Fibroblast of pulmonary artery (primary cell): ENCODE data around the gene ANKRD28.

Experiments used
- DNase-seq: peaks from one replicate; pipeline ENCODE4 v3.0.0-alpha.2; 2010; ENCODE audit warnings: low read depth
- H3K4me3 ChIP-seq: replicated peaks from 2 replicates; pipeline ENCODE4 v1.5.1; 2011; ENCODE audit warnings: low read depth, mild to moderate bottlenecking, control low read depth, low read length, moderate library complexity
- CTCF ChIP-seq: IDR thresholded peaks from 2 replicates; pipeline ENCODE4 v1.5.1; 2011; ENCODE audit warnings: mild to moderate bottlenecking, control low read depth, low read length, inconsistent platforms; ENCODE audit errors: missing control alignments

ANKRD28 gene

DNA sequence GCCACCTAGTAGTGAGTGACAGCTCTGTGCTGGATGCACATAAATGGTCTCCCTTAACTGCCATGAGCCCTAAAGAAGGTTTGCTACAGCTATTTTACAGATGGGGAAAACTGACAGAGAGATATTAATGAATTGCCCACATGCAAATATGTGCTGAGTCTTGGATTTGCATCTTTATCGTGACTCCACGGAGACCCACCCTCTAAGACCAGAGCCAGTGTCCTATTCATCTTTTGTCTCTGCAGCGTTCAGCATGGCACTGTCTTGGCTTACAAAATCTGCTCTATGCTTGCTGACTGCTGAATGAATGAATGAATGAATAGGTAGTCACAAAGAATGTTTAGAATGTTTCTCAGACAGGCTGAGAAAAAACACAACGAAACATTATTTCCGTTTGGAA, 147.9 kb downstream of the ANKRD28 start:
- no peak for DNase-seq
- H3K4me3 ChIP-seq: no peak overlapping the region
- no peak for TF ChIP-seq CTCF

- no peak overlapping the region for H3K4me3 ChIP-seq
- no peak for DNase-seq
- no peak for TF ChIP-seq CTCF
Observed at GRCh38 chr3:15649341-15649740, 148.4 kb downstream of the ANKRD28 start.

DNA sequence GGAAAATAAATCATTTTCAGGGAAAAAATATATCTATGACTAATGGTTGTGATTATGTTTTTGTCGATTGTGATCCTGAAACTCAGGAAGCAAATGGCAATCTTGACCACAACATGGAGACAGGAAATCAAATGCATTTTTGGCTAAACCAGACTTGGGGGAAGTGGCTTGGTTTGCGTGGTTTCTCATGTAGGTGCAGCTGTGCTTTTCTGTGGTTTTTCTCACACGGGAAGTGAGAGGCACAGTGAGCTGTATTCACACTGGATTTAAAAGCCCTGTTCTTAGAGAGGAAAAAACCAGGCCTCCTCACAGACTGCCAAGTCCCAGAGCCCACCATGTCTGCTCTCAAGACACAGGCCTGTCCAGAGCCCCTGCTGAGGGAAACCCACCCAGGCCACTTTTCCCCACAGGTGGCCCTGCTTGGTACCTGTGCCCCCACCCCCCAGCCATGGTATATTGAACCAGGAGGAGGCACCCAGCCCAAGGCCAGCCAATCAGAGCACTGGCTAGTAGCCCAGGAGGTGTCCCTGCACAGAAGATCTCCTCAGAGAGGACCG, 150.1 kb downstream of the ANKRD28 start:
- DNase-seq: peak; percentile 97
- no peak for TF ChIP-seq CTCF
- peak overlapping the region; percentile 24 for H3K4me3 ChIP-seq

DNA sequence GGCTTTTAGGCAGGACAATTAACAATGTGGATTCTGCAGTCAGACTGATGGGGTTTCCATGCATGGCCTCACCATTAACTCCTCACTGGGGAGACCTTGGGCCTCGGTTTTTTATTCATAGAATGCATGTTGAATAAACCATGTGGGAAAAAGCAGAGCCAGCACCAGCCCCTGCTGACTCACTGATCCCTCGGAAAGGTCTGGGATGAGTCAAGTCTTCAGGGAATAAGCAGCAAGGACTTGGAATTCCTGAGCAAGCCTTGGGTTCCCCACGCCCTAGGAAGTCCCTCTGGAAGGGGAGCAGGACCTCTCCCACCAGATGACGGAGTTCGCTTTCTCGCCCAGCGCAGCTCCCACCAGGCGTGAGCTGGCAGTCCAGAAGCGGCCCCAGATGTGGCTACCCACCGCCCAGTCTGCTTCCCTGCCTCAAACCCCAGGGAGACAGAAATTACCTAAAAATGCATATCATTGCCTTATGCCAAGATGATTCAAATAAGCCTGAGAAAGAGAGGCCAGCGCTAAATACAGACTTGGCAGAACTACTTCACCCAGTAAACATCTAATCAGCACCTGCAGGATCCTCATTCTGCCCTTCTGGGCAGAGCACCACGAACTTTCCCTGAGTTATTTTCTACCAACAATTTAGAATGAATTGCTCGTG, 150.8 kb downstream of the ANKRD28 start:
- DNase-seq: peak; percentile 98
- H3K4me3 ChIP-seq: peak overlapping the region; percentile 24
- no peak for TF ChIP-seq CTCF

- no peak for TF ChIP-seq CTCF
- H3K4me3 ChIP-seq: no peak overlapping the region
- peak; percentile 94 for DNase-seq
Observed at GRCh38 chr3:15645740-15646501, 151.9 kb downstream of the ANKRD28 start.

DNA sequence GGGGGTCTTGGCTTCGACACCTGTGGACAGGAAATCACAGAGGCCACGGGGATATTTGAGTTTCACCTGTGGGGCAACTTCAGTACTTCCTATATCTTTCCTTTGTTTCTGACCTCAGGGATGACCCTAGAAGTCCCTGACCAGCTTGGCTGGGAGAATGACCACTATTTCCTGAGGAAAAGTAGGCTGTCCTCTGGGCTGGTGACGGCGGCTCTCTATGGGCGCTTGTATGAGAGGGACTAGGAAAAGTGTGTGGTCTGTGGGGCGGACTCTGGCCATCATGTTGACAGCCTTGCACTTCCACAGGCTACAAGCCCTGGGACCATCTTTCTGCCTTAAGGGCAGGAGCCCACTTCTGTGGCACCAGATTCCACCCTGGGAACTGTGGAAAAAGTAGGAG, 152.5 kb downstream of the ANKRD28 start:
- H3K4me3 ChIP-seq: no peak overlapping the region
- DNase-seq: no peak
- no peak for TF ChIP-seq CTCF
